ENCODE results near the gene TPST2. TPM values are rescaled to one million over a fixed set of nuclear protein-coding genes. Genes with fewer than 3 reads are reported as not detected.

Gene TPST2
- total RNA-seq, 4 donors from 2014 or later: 22.0 to 30.9 (median 28.7) TPM

GRCh38 chr22:26609287-26609686, 19.4 kb upstream of the TPST2 start:
- Histone ChIP-seq H3K27ac (replicated peaks in 1 of 4) (no peak overlapping the region), H3K36me3 (no peaks in the 10 kb centered on the region), H3K9me3 (no peaks in the 10 kb centered on the region), H3K4me1 (no peaks in the 10 kb centered on the region), H3K4me3 (no peak overlapping the region), H3K27me3 (peaks cover 0 to 24% (median 0%) of the 10 kb centered on the region in 4 donors)
- intact Hi-C loops (cut with DNase I): no loop called here
- 89% methylated on average over 2 of the region's 2 CpGs for WGBS
- no peak for TF ChIP-seq POLR2AphosphoS5 (IDR thresholded peaks at IDR 0.05)
- no peak for TF ChIP-seq EP300 (IDR thresholded peaks at IDR 0.05)
- TF ChIP-seq CTCF (IDR thresholded peaks at IDR 0.05): no peak
- TF ChIP-seq POLR2A (IDR thresholded peaks at IDR 0.05; ENCODE audit: low read depth): no peak
- no peak for DNase-seq (ENCODE audit: extremely low spot score)

GRCh38 chr22:26608129-26608528, 18.2 kb upstream of the TPST2 start:
- Histone ChIP-seq H3K27me3 (peaks cover 0 to 15% (median 0%) of the 10 kb centered on the region in 4 donors), H3K9me3 (no peaks in the 10 kb centered on the region), H3K36me3 (no peaks in the 10 kb centered on the region), H3K4me1 (no peaks in the 10 kb centered on the region), H3K27ac (replicated peaks in 1 of 4) (no peak overlapping the region), H3K4me3 (no peak overlapping the region)
- intact Hi-C loops (cut with DNase I): no loop called here
- TF ChIP-seq POLR2A (IDR thresholded peaks at IDR 0.05; ENCODE audit: low read depth): no peak
- TF ChIP-seq CTCF (IDR thresholded peaks at IDR 0.05): no peak
- no peak for TF ChIP-seq POLR2AphosphoS5 (IDR thresholded peaks at IDR 0.05)
- no peak for TF ChIP-seq EP300 (IDR thresholded peaks at IDR 0.05)
- 37% methylated on average over 2 of the region's 2 CpGs for WGBS
- no peak for DNase-seq (ENCODE audit: extremely low spot score)

- intact Hi-C loops (cut with DNase I): no loop called here
- H3K27ac ChIP-seq (replicated peaks in 1 of 4): no peak overlapping the region
- TF ChIP-seq POLR2A (IDR thresholded peaks at IDR 0.05; ENCODE audit: low read depth) (no peak), POLR2AphosphoS5 (IDR thresholded peaks at IDR 0.05) (no peak), CTCF (IDR thresholded peaks at IDR 0.05) (no peak), EP300 (IDR thresholded peaks at IDR 0.05) (no peak)
- no peaks in the 10 kb centered on the region for H3K36me3 ChIP-seq
- H3K4me1 ChIP-seq: no peaks in the 10 kb centered on the region
- no peak overlapping the region for H3K4me3 ChIP-seq
- H3K27me3 ChIP-seq: peaks cover 0 to under 1% (median 0%) of the 10 kb centered on the region in 4 donors
- no peaks in the 10 kb centered on the region for H3K9me3 ChIP-seq
- DNase-seq (ENCODE audit: extremely low spot score): no peak
- WGBS: 78% methylated on average over 4 of the region's 4 CpGs
Observed at GRCh38 chr22:26606611-26607010, 16.7 kb upstream of the TPST2 start.

GRCh38 chr22:26604368-26604767, 14.4 kb upstream of the TPST2 start:
- H3K4me3 ChIP-seq: no peak overlapping the region
- DNase-seq (ENCODE audit: extremely low spot score): no peak
- no peaks in the 10 kb centered on the region for H3K9me3 ChIP-seq
- no peaks in the 10 kb centered on the region for H3K36me3 ChIP-seq
- 71% methylated on average over 1 of the region's 1 CpG for WGBS
- H3K4me1 ChIP-seq: no peaks in the 10 kb centered on the region
- no peak for TF ChIP-seq CTCF (IDR thresholded peaks at IDR 0.05)
- TF ChIP-seq EP300 (IDR thresholded peaks at IDR 0.05): no peak
- no peak for TF ChIP-seq POLR2A (IDR thresholded peaks at IDR 0.05; ENCODE audit: low read depth)
- intact Hi-C loops (cut with DNase I): no loop called here
- no peak overlapping the region for H3K27ac ChIP-seq (replicated peaks in 1 of 4)
- peaks cover 0 to 12% (median 0%) of the 10 kb centered on the region in 4 donors for H3K27me3 ChIP-seq

GRCh38 chr22:26602127-26602526, 12.2 kb upstream of the TPST2 start:
- Histone ChIP-seq H3K27me3 (peaks cover 0 to 25% (median 0%) of the 10 kb centered on the region in 4 donors), H3K9me3 (no peaks in the 10 kb centered on the region), H3K27ac (replicated peaks in 1 of 4) (no peak overlapping the region), H3K36me3 (no peaks in the 10 kb centered on the region), H3K4me1 (no peaks in the 10 kb centered on the region), H3K4me3 (no peak overlapping the region)
- intact Hi-C loops (cut with DNase I): no loop called here
- WGBS: 94% methylated on average over 4 of the region's 4 CpGs
- no peak for DNase-seq (ENCODE audit: extremely low spot score)
- TF ChIP-seq CTCF (IDR thresholded peaks at IDR 0.05) (no peak), POLR2A (IDR thresholded peaks at IDR 0.05; ENCODE audit: low read depth) (no peak), POLR2AphosphoS5 (IDR thresholded peaks at IDR 0.05) (no peak), EP300 (IDR thresholded peaks at IDR 0.05) (no peak)
